Neuronal stem cell (in vitro differentiated cells): ENCODE measurements around the gene BSND.

ENCODE experiments used
- DNase-seq: peaks from one replicate; pipeline ENCODE4 v3.0.0-alpha.2; 2013; ENCODE audit warnings: low spot score
- H2AFZ ChIP-seq: one replicate; pipeline ENCODE4 v1.6.1; 2013; ENCODE audit warnings: mild to moderate bottlenecking, low read length, inconsistent platforms
- H2AK5ac ChIP-seq: 2 replicates; pipeline ENCODE4 v1.6.1; 2013; ENCODE audit warnings: low read depth, mild to moderate bottlenecking, inconsistent platforms, low read length, moderate library complexity, mixed read lengths
- H2BK120ac ChIP-seq: 2 replicates; pipeline ENCODE4 v1.6.1; 2013; ENCODE audit warnings: low read depth, mild to moderate bottlenecking, inconsistent platforms, low read length, moderate library complexity, mixed read lengths
- H2BK12ac ChIP-seq: one replicate; pipeline ENCODE4 v1.6.1; 2013; ENCODE audit warnings: low read length, inconsistent platforms
- H2BK15ac ChIP-seq: 2 replicates; pipeline ENCODE4 v1.6.1; 2013; ENCODE audit warnings: mild to moderate bottlenecking, low read length, inconsistent platforms, mixed read lengths
- H2BK5ac ChIP-seq: one replicate; pipeline ENCODE4 v1.6.1; 2013; ENCODE audit warnings: inconsistent platforms, mild to moderate bottlenecking, low read length, moderate library complexity
- H3K14ac ChIP-seq: one replicate; pipeline ENCODE4 v1.6.1; 2013; ENCODE audit warnings: low read length, inconsistent platforms
- H3K18ac ChIP-seq: 2 replicates; pipeline ENCODE4 v1.6.1; 2013; ENCODE audit warnings: low read length, inconsistent platforms
- H3K23ac ChIP-seq: 2 replicates; pipeline ENCODE4 v1.6.1; 2013; ENCODE audit warnings: low read depth, mild to moderate bottlenecking, mixed read lengths, low read length, inconsistent platforms; ENCODE audit not compliant: poor library complexity
- H3K27ac ChIP-seq: replicated peaks from 3 replicates; pipeline ENCODE4 v1.5.1; 2013; ENCODE audit warnings: low read length, inconsistent platforms
- H3K27me3 ChIP-seq, 3 experiments: 2 replicates each; pipeline ENCODE4 v1.6.1; 2013; ENCODE audit warnings: low read length in 3 of 3, mild to moderate bottlenecking in 2 of 3, inconsistent platforms in 1 of 3, low read depth in 1 of 3, mixed read lengths in 1 of 3, moderate library complexity in 1 of 3; ENCODE audit not compliant: control insufficient read depth in 3 of 3, insufficient read depth in 3 of 3
- H3K36me3 ChIP-seq, 2 donors: replicated peaks in 1 of 2; 2 replicates each; pipeline ENCODE4 v1.6.1; 2013; ENCODE audit warnings: low read length in 2 of 2; ENCODE audit not compliant: control insufficient read depth in 2 of 2, insufficient read depth in 2 of 2
- H3K4ac ChIP-seq: 2 replicates; pipeline ENCODE4 v1.6.1; 2013; ENCODE audit warnings: inconsistent platforms, mild to moderate bottlenecking, low read length, moderate library complexity
- H3K4me1 ChIP-seq, 2 donors: 1 replicate in 1 of 2; 2 replicates in 1 of 2; pipeline ENCODE4 v1.6.1; 2013; ENCODE audit warnings: low read length in 2 of 2, low read depth in 1 of 2; ENCODE audit not compliant: control insufficient read depth in 2 of 2, insufficient read depth in 1 of 2
- H3K4me2 ChIP-seq: one replicate; pipeline ENCODE4 v1.6.1; 2013; ENCODE audit warnings: mild to moderate bottlenecking, low read length, inconsistent platforms; ENCODE audit not compliant: insufficient read depth, poor library complexity, severe bottlenecking
- H3K4me3 ChIP-seq, 2 donors: 2 replicates each; pipeline ENCODE4 v1.5.1; 2013; ENCODE audit warnings: low read length in 2 of 2, mild to moderate bottlenecking in 2 of 2, inconsistent platforms in 1 of 2, moderate library complexity in 1 of 2
- H3K79me1 ChIP-seq: one replicate; pipeline ENCODE4 v1.6.1; 2013; ENCODE audit warnings: low read depth, mild to moderate bottlenecking, inconsistent platforms, low read length, moderate library complexity
- H3K9ac ChIP-seq: one replicate; pipeline ENCODE4 v1.6.1; 2013; ENCODE audit warnings: mild to moderate bottlenecking, low read depth, low read length, inconsistent platforms; ENCODE audit not compliant: poor library complexity
- H3K9me3 ChIP-seq, 2 donors: replicated peaks in 1 of 2; 2 replicates each; pipeline versions ENCODE3 to v1.6.1; 2013; ENCODE audit warnings: low read length in 2 of 2, mild to moderate bottlenecking in 2 of 2, inconsistent platforms in 1 of 2, low read depth in 1 of 2, mixed read lengths in 1 of 2, moderate library complexity in 1 of 2; ENCODE audit not compliant: control insufficient read depth in 2 of 2, insufficient read depth in 1 of 2
- H4K8ac ChIP-seq: one replicate; pipeline ENCODE4 v1.6.1; 2013; ENCODE audit warnings: low read depth, mild to moderate bottlenecking, inconsistent platforms, low read length, moderate library complexity
- H4K91ac ChIP-seq: one replicate; pipeline ENCODE4 v1.6.1; 2013; ENCODE audit warnings: low read length, low read depth, mild to moderate bottlenecking, inconsistent platforms; ENCODE audit not compliant: poor library complexity
- WGBS, 2 donors: extraction: QIAGEN DNeasy Blood & Tissue Kit; methylation state at CpG; one replicate each; pipeline ENCODE4 v1.1.7; 2013; ENCODE audit warnings: missing lambda C conversion rate in 2 of 2, mixed read lengths in 1 of 2; ENCODE audit not compliant: insufficient read length in 2 of 2, insufficient replicate concordance in 1 of 2; ENCODE audit errors: extremely low coverage in 2 of 2; 5-methylcytosine and 5-hydroxymethylcytosine counted together

BSND gene

GRCh38 chr1:55002686-55003085 lies 4.0 kb downstream of the BSND start:
- H3K4me2 ChIP-seq = no peak overlapping the region
- no peak overlapping the region for H2BK5ac ChIP-seq
- WGBS, 2 donors = no CpG with 5 or more reads among the region's 2 CpGs
- peak overlapping the region; percentile 96 for H4K91ac ChIP-seq
- no peak overlapping the region for H3K14ac ChIP-seq
- H3K18ac ChIP-seq = no peak overlapping the region
- H3K4me3 ChIP-seq = no peak overlapping the region
- H2BK120ac ChIP-seq = no peak overlapping the region
- no peaks in the 10 kb centered on the region for H3K36me3 ChIP-seq
- peak overlapping the region; percentile 23 for H2BK12ac ChIP-seq
- H3K27me3 ChIP-seq = peaks cover 0 to 36% (median 17%) of the 10 kb centered on the region in 3 experiments
- no peaks in the 10 kb centered on the region for H3K4me1 ChIP-seq
- no peak overlapping the region for H3K4ac ChIP-seq
- no peak for DNase-seq
- H3K23ac ChIP-seq = no peak overlapping the region
- H2AFZ ChIP-seq = no peak overlapping the region
- H3K79me1 ChIP-seq = no peaks in the 10 kb centered on the region
- peaks cover 0 to 7% of the 10 kb centered on the region in 2 donors for H3K9me3 ChIP-seq
- no peak overlapping the region for H3K27ac ChIP-seq
- no peak overlapping the region for H4K8ac ChIP-seq
- peak overlapping the region; percentile 24 for H3K9ac ChIP-seq
- H2BK15ac ChIP-seq = no peak overlapping the region
- H2AK5ac ChIP-seq = no peak overlapping the region

GRCh38 chr1:55005351-55006140 lies 6.8 kb downstream of the BSND start:
- H3K79me1 ChIP-seq = no peaks in the 10 kb centered on the region
- H3K18ac ChIP-seq = no peak overlapping the region
- H3K27me3 ChIP-seq = peaks cover 0 to 19% (median 0%) of the 10 kb centered on the region in 3 experiments
- DNase-seq = no peak
- H2BK15ac ChIP-seq = peak overlapping the region; percentile 43
- no peak overlapping the region for H3K4ac ChIP-seq
- H3K4me3 ChIP-seq = no peak overlapping the region
- no peak overlapping the region for H2BK12ac ChIP-seq
- H3K14ac ChIP-seq = no peak overlapping the region
- no peak overlapping the region for H2BK5ac ChIP-seq
- no peak overlapping the region for H3K27ac ChIP-seq
- no peak overlapping the region for H3K4me2 ChIP-seq
- H2BK120ac ChIP-seq = no peak overlapping the region
- peak overlapping the region; percentile 14 for H2AK5ac ChIP-seq
- H2AFZ ChIP-seq = no peak overlapping the region
- H3K23ac ChIP-seq = peak overlapping the region; percentile 57
- H4K8ac ChIP-seq = no peak overlapping the region
- peak overlapping the region; percentile 13 for H3K9ac ChIP-seq
- H4K91ac ChIP-seq = no peak overlapping the region
- no peaks in the 10 kb centered on the region for H3K4me1 ChIP-seq
- H3K36me3 ChIP-seq = no peaks in the 10 kb centered on the region
- no CpG with 5 or more reads among the region's 10 CpGs for WGBS, 2 donors
- H3K9me3 ChIP-seq = peaks cover 0 to 3% of the 10 kb centered on the region in 2 donors

GRCh38 chr1:55006931-55007330 lies 8.2 kb downstream of the BSND start:
- peak overlapping the region; percentile 54 for H2BK5ac ChIP-seq
- H3K4ac ChIP-seq = no peak overlapping the region
- H3K14ac ChIP-seq = no peak overlapping the region

GRCh38 chr1:55007625-55008024 lies 8.9 kb downstream of the BSND start:
- H3K27me3 ChIP-seq = peaks cover 0 to 6% (median 0%) of the 10 kb centered on the region in 3 experiments
- no peaks in the 10 kb centered on the region for H3K4me1 ChIP-seq
- no peak for DNase-seq
- WGBS, 2 donors = no CpG with 5 or more reads among the region's 3 CpGs
- no peak overlapping the region for H3K18ac ChIP-seq
- peak overlapping the region; percentile 25 for H2BK15ac ChIP-seq
- H3K9ac ChIP-seq = no peak overlapping the region
- no peak overlapping the region for H3K4me2 ChIP-seq
- no peak overlapping the region for H3K4ac ChIP-seq
- H4K8ac ChIP-seq = no peak overlapping the region
- no peak overlapping the region for H3K27ac ChIP-seq
- no peak overlapping the region for H3K14ac ChIP-seq
- H2BK5ac ChIP-seq = no peak overlapping the region
- no peak overlapping the region for H2AK5ac ChIP-seq
- no peak overlapping the region for H3K4me3 ChIP-seq
- H3K36me3 ChIP-seq = no peaks in the 10 kb centered on the region
- peaks cover 0 to 3% of the 10 kb centered on the region in 2 donors for H3K9me3 ChIP-seq
- no peak overlapping the region for H3K23ac ChIP-seq
- no peak overlapping the region for H4K91ac ChIP-seq
- H2BK120ac ChIP-seq = no peak overlapping the region
- H2AFZ ChIP-seq = no peak overlapping the region
- H2BK12ac ChIP-seq = no peak overlapping the region
- H3K79me1 ChIP-seq = no peaks in the 10 kb centered on the region

More at GRCh38 chr1:55006931-55007330, 8.2 kb downstream of the BSND start:
- H2BK15ac ChIP-seq = no peak overlapping the region
- H3K36me3 ChIP-seq = no peaks in the 10 kb centered on the region
- no peak overlapping the region for H3K9ac ChIP-seq
- H3K4me3 ChIP-seq = no peak overlapping the region
- no peak overlapping the region for H2AFZ ChIP-seq
- no peak overlapping the region for H4K8ac ChIP-seq
- peaks cover 0 to 3% of the 10 kb centered on the region in 2 donors for H3K9me3 ChIP-seq
- no peaks in the 10 kb centered on the region for H3K79me1 ChIP-seq
- no peak overlapping the region for H3K27ac ChIP-seq
- no peak overlapping the region for H3K18ac ChIP-seq
- H3K23ac ChIP-seq = no peak overlapping the region
- H3K27me3 ChIP-seq = peaks cover 0 to 11% (median 0%) of the 10 kb centered on the region in 3 experiments
- H3K4me2 ChIP-seq = no peak overlapping the region
- no peaks in the 10 kb centered on the region for H3K4me1 ChIP-seq
- WGBS, 2 donors = no CpG with 5 or more reads among the region's 12 CpGs
- H2BK12ac ChIP-seq = no peak overlapping the region
- no peak overlapping the region for H4K91ac ChIP-seq
- no peak overlapping the region for H2AK5ac ChIP-seq
- no peak overlapping the region for H2BK120ac ChIP-seq
- no peak for DNase-seq
